ENCODE measurements around the gene UGT1A4.

GRCh38 chr2:233689031-233689430 is 29.5 kb upstream of the UGT1A4 start:
- TF ChIP-seq CTCF (IDR thresholded peaks at IDR 0.05) (no peak), EP300 (IDR thresholded peaks at IDR 0.05; ENCODE audit: low read depth) (no peak)
